Chondrocyte (in vitro differentiated cells): ENCODE measurements around the gene OR4X2. TPM values are rescaled to one million over a fixed set of nuclear protein-coding genes. Genes with fewer than 3 reads are reported as not detected.

Experiments used
- DNase-seq: peaks from one replicate; pipeline ENCODE4 v3.0.0; 2021; ENCODE audit warnings: mixed read lengths, low spot score
- H3K27ac Mint-ChIP-seq: one replicate; pipeline ENCODE4 v1.8.0; 2021; ENCODE audit warnings: mild to moderate bottlenecking, moderate library complexity, mixed read lengths; ENCODE audit not compliant: unreplicated experiment
- H3K27me3 Mint-ChIP-seq: 2 replicates; pipeline ENCODE4 v1.8.0; 2021; ENCODE audit warnings: low read depth, mixed read lengths
- H3K36me3 Mint-ChIP-seq: 2 replicates; pipeline ENCODE4 v1.8.0; 2021; ENCODE audit warnings: low read depth, mixed read lengths
- H3K4me1 Mint-ChIP-seq: 2 replicates; pipeline ENCODE4 v1.8.0; 2021; ENCODE audit warnings: low read depth, mild to moderate bottlenecking, mixed read lengths
- H3K4me3 Mint-ChIP-seq: one replicate; pipeline ENCODE4 v1.8.0; 2021; ENCODE audit warnings: mild to moderate bottlenecking, moderate library complexity, mixed read lengths; ENCODE audit not compliant: unreplicated experiment
- H3K9me3 Mint-ChIP-seq: 2 replicates; pipeline ENCODE4 v1.8.0; 2021; ENCODE audit warnings: low read depth, mixed read lengths
- total RNA-seq: library from RNA; stranded (reverse); gene quantifications from 3 replicates; pipeline ENCODE4 v1.2.1, GENCODE V29; 2021
- TF ChIP-seq, protein P1 (sequence below): fragments of 200-600 bp; sonication (generic); IDR thresholded peaks from 2 replicates; pipeline ENCODE4 v1.5.0; 2021; ENCODE audit warnings: antibody characterized with exemption, mild to moderate bottlenecking, moderate library complexity

OR4X2 gene
- total RNA-seq, 1 donor from 2014 or later = not detected

GRCh38 chr11:48270621-48271020 lies 25.7 kb downstream of the OR4X2 start:
- Mint-ChIP-seq H3K4me3 (no peak overlapping the region), H3K9me3 (no peaks in the 10 kb centered on the region), H3K36me3 (no peaks in the 10 kb centered on the region), H3K4me1 (no peaks in the 10 kb centered on the region), H3K27me3 (peaks cover 7% of the 10 kb centered on the region), H3K27ac (no peak overlapping the region)
- no peak for DNase-seq
- TF ChIP-seq, protein P1, sequence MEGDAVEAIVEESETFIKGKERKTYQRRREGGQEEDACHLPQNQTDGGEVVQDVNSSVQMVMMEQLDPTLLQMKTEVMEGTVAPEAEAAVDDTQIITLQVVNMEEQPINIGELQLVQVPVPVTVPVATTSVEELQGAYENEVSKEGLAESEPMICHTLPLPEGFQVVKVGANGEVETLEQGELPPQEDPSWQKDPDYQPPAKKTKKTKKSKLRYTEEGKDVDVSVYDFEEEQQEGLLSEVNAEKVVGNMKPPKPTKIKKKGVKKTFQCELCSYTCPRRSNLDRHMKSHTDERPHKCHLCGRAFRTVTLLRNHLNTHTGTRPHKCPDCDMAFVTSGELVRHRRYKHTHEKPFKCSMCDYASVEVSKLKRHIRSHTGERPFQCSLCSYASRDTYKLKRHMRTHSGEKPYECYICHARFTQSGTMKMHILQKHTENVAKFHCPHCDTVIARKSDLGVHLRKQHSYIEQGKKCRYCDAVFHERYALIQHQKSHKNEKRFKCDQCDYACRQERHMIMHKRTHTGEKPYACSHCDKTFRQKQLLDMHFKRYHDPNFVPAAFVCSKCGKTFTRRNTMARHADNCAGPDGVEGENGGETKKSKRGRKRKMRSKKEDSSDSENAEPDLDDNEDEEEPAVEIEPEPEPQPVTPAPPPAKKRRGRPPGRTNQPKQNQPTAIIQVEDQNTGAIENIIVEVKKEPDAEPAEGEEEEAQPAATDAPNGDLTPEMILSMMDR = no peak

GRCh38 chr11:48272606-48273005 lies 27.7 kb downstream of the OR4X2 start:
- Mint-ChIP-seq H3K27ac (no peak overlapping the region), H3K27me3 (peaks cover 7% of the 10 kb centered on the region), H3K4me3 (no peak overlapping the region), H3K36me3 (no peaks in the 10 kb centered on the region), H3K4me1 (no peaks in the 10 kb centered on the region), H3K9me3 (no peaks in the 10 kb centered on the region)
- TF ChIP-seq, protein P1 = no peak
- no peak for DNase-seq

Other genes starting within 250 kb of the OR4X2 start
- gene OR4B1, start 28.3 kb upstream of the OR4X2 start, total RNA-seq = not detected in 3 replicates
- gene OR4X1, start 18.8 kb downstream of the OR4X2 start, total RNA-seq = not detected in 3 replicates
- gene OR4S1, start 61.1 kb downstream of the OR4X2 start, total RNA-seq = not detected in 3 replicates
- not detected in 3 replicates for gene OR4C3, start 79.8 kb downstream of the OR4X2 start, total RNA-seq
- not detected in 3 replicates for gene OR4C5, start 121.4 kb downstream of the OR4X2 start, total RNA-seq
- not detected in 3 replicates for gene OR4A47, start 243.7 kb downstream of the OR4X2 start, total RNA-seq